K562 (cell line): ENCODE results near the gene PCARE. TPM values are rescaled to one million over a fixed set of nuclear protein-coding genes. Genes with fewer than 3 reads are reported as not detected.

ENCODE experiments used
- DACH1 ChIP-seq: fragments of 450-650 bp; IDR thresholded peaks from 2 replicates; pipeline ENCODE4 v1.6.1; 2018; ENCODE audit not compliant: partially characterized antibody
- ETV6 ChIP-seq, 3 experiments: fragments of 150-350 bp in 1 of 3; sonication (generic) in 1 of 3; formaldehyde crosslinking in 1 of 3; IDR thresholded peaks; 2 replicates each; pipeline versions ENCODE4 v1.6.1 to v1.8.0; 2014 to 2022; ENCODE audit warnings: borderline replicate concordance in 2 of 3, low read depth in 2 of 3, antibody characterized with exemption in 1 of 3, low read length in 1 of 3, mild to moderate bottlenecking in 1 of 3, missing genetic modification reagents in 1 of 3
- REST ChIP-seq, 2 experiments: fragments of 450-650 bp; formaldehyde crosslinking in 1 of 2; IDR thresholded peaks; 2 replicates each; pipeline versions ENCODE4 v1.4.0 to v1.6.1; 2014 to 2020; ENCODE audit warnings: mild to moderate bottlenecking in 2 of 2, borderline replicate concordance in 1 of 2, low read depth in 1 of 2
- polyA plus RNA-seq, 8 experiments: library from polyadenylated mRNA; depleted of rRNA in 4 of 8; stranded (reverse) in 5 of 8; unstranded in 3 of 8; fragments of >200 nt; fragmentation: Nextera tagmentation in 2 of 8; fragmentation: Illumina TruSeq in 1 of 8; extraction: Ambion mirVana in 2 of 8; extraction: Trizol in 1 of 8; gene quantifications; 2 replicates each; pipeline versions ENCODE4 v1.2.1 to v1.2.3, GENCODE V29; 2011 to 2014; ENCODE audit warnings: inconsistent platforms in 1 of 8, missing spikeins in 1 of 8
- total RNA-seq, 7 experiments: library from RNA; depleted of rRNA in 6 of 7; stranded (reverse); fragments of >200 nt in 6 of 7; fragmentation: Illumina TruSeq in 2 of 7; extraction: Trizol in 2 of 7; gene quantifications; 2 replicates each; pipeline versions ENCODE4 v1.2.1 to v1.2.3, GENCODE V29; 2011 to 2021; ENCODE audit warnings: low replicate concordance in 1 of 7

The PCARE gene
- total and polyA plus RNA-seq, 9 of the 15 experiments (the other 6 are each of a cell fraction or from before 2014, with no cell fraction given) = not detected

GRCh38 chr2:29056452-29056851 is 17.9 kb downstream of the PCARE start (continued):
- TF ChIP-seq REST (IDR thresholded peaks at IDR 0.05; ENCODE audit: borderline replicate concordance) (no peak), REST (CRISPR knock-in tag; IDR thresholded peaks at IDR 0.05; ENCODE audit: low read depth) (no peak), DACH1 (no peak), ETV6 (IDR thresholded peaks at IDR 0.05; ENCODE audit: borderline replicate concordance in 1 of 2, low read depth in 2 of 2, low read length in 1 of 2) (no peak), ETV6 (CRISPR knock-in tag; IDR thresholded peaks at IDR 0.05; ENCODE audit: borderline replicate concordance) (no peak)
- TF ChIP-seq, all 486 proteins: peak for 0
